DOHH2 (cell line): Measurements from ENCODE around the gene UNC5B.

Experiments used
- CTCF ChIP-seq: fragments of 200-600 bp; sonication (generic); IDR thresholded peaks from one replicate; pipeline ENCODE4 v1.5.1; 2014; ENCODE audit warnings: antibody characterized with exemption, mild to moderate bottlenecking, low read depth, low read length; ENCODE audit not compliant: poor library complexity, severe bottlenecking
- EZH2phosphoT487 ChIP-seq: fragments of 200-600 bp; sonication (generic); IDR thresholded peaks from 2 replicates; pipeline ENCODE4 v1.6.1; 2017; ENCODE audit warnings: borderline replicate concordance, mild to moderate bottlenecking, antibody characterized with exemption, low read length, moderate library complexity, mixed read lengths

GRCh38 chr10:71346731-71347130, 134.4 kb downstream of the UNC5B start:
- TF ChIP-seq CTCF (no peak), EZH2phosphoT487 (no peak)
